Brain microvascular endothelial cell (primary cell): ENCODE data around the gene KCNN3.

ENCODE experiments used
- DNase-seq: peaks from one replicate; pipeline ENCODE4 v3.0.0-alpha.2; 2020
- H3K27ac ChIP-seq: fragments of 250-450 bp; sonication (Bioruptor Pico); 2 replicates; pipeline ENCODE4 v1.5.1; 2020; ENCODE audit warnings: mild to moderate bottlenecking, moderate library complexity
- H3K27me3 ChIP-seq: fragments of 250-450 bp; sonication (Bioruptor Pico); replicated peaks from 2 replicates; pipeline ENCODE4 v1.5.1; 2020; ENCODE audit warnings: mild to moderate bottlenecking
- H3K36me3 ChIP-seq: fragments of 250-450 bp; sonication (Bioruptor Pico); replicated peaks from 2 replicates; pipeline ENCODE4 v1.5.1; 2020; ENCODE audit warnings: mild to moderate bottlenecking
- H3K4me3 ChIP-seq: 2 replicates; pipeline ENCODE4 v1.5.1; 2011; ENCODE audit warnings: low read depth, mild to moderate bottlenecking, control low read depth, low read length, moderate library complexity
- CTCF ChIP-seq: IDR thresholded peaks from 2 replicates; pipeline ENCODE4 v1.5.1; 2011; ENCODE audit warnings: low read depth, mild to moderate bottlenecking, moderate library complexity, low read length, control low read depth, inconsistent platforms; ENCODE audit errors: missing control alignments
- in situ Hi-C: cut with HindIII; loops from 2 replicates; pipeline ENCODE4 v1.10.0; 2017; ENCODE audit warnings: low sequenced_read_pairs, low pct_ligation_motif_present

KCNN3 gene

DNA sequence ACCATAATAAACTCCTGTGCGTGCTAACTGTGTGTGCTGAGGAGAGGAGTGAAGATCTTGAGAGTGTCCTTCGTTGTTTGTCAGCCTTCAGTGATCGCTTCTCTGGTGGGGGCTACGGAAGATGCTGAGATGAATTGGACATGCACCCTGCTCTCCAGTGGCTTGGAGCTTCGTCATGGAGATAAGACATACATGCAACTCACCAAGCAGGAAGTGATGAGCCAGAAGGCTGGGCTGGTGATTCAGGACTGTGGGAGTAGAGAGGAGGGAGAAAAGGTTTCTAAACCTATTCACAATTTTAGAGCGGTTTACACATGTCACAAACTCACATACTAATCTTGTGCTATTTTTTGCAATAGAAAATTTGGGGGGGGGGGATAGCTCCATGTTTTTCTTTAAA, 133.2 kb downstream of the KCNN3 start:
- TF ChIP-seq CTCF = no peak
- Histone ChIP-seq H3K27me3 (no peaks in the 10 kb centered on the region), H3K27ac (peak overlapping the region; percentile 70), H3K36me3 (no peaks in the 10 kb centered on the region), H3K4me3 (no peak overlapping the region)
- peak; percentile 93 for DNase-seq
- in situ Hi-C loops = no loop called here

GRCh38 chr1:154735804-154736168, 134.3 kb downstream of the KCNN3 start:
- in situ Hi-C loops = no loop called here
- no peak for TF ChIP-seq CTCF
- Histone ChIP-seq H3K4me3 (no peak overlapping the region), H3K36me3 (no peaks in the 10 kb centered on the region), H3K27ac (no peak overlapping the region), H3K27me3 (no peaks in the 10 kb centered on the region)
- DNase-seq = no peak

- no peak overlapping the region for H3K4me3 ChIP-seq
- TF ChIP-seq CTCF = no peak
- H3K27me3 ChIP-seq = no peaks in the 10 kb centered on the region
- in situ Hi-C loops = no loop called here
- no peak for DNase-seq
- no peak overlapping the region for H3K27ac ChIP-seq
- no peaks in the 10 kb centered on the region for H3K36me3 ChIP-seq
These were observed 134.8 kb downstream of the KCNN3 start for GRCh38 chr1:154735061-154735803.

DNA sequence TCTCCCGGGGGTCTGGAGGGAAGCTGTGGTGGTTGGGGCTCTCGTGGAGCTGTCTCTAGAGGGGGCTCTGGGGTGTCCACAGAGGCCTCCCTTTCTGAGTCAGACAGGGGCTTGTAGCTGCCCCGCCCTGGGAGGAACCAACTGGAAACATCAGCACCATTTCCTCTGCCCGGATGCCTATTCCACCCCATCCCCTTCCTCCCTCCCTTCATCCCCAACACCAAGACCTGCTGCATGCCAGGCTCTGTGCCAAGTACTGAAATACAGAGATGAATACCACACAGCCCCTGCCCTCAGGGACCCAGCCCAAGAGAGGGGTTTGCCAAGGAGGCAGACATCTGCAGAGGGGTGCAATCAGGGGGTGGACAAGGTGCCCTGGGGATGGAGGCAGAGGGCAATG, 136.5 kb downstream of the KCNN3 start:
- Histone ChIP-seq H3K36me3 (no peaks in the 10 kb centered on the region), H3K27me3 (no peaks in the 10 kb centered on the region), H3K4me3 (no peak overlapping the region), H3K27ac (no peak overlapping the region)
- in situ Hi-C loops = no loop called here
- no peak for TF ChIP-seq CTCF
- DNase-seq = no peak

DNA sequence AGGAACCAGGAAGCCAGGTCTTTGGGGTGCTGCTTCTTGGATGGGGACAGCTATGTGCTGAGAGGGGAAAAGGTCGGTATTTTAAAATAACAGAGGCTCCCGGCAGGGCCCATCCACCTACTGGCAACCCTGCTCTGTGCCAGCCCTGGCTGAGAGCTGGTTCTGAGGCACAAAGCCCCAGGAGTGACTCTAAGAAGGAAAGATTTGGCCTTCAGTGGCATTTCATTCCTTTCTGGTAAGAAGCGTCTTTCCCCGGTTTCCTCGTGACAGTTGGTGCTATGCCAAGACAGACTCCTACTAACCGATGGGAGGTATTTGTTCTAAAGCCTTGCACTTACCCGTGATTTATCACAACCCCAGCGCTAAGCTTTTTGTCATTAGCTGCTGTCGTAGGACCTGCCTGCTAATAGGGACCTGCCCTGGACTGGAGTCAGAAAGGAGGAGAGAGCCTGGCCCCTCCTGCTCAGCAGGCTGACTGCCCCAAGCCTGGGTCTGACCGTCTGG, 139.0 kb downstream of the KCNN3 start:
- H3K4me3 ChIP-seq = no peak overlapping the region
- TF ChIP-seq CTCF = no peak
- in situ Hi-C loops = no loop called here
- peak; percentile 54 for DNase-seq
- peak overlapping the region; percentile 61 for H3K27ac ChIP-seq
- H3K36me3 ChIP-seq = no peaks in the 10 kb centered on the region
- no peaks in the 10 kb centered on the region for H3K27me3 ChIP-seq

- Histone ChIP-seq H3K27ac (peak overlapping the region; percentile 61), H3K36me3 (no peaks in the 10 kb centered on the region), H3K4me3 (no peak overlapping the region), H3K27me3 (no peaks in the 10 kb centered on the region)
- DNase-seq = peak; percentile 72
- in situ Hi-C loops = no loop called here
- no peak for TF ChIP-seq CTCF
These were observed 139.8 kb downstream of the KCNN3 start for GRCh38 chr1:154730259-154730658.
